H1 (cell line): ENCODE data around the gene HS6ST1. TPM values are rescaled to one million over a fixed set of nuclear protein-coding genes. Genes with fewer than 3 reads are reported as not detected.

Experiments used
- ASH2L ChIP-seq: fragments of 200-600, 300-600 bp; sonication (generic); IDR thresholded peaks from one replicate; pipeline ENCODE4 v1.7.1; 2017; ENCODE audit warnings: low read length
- BRCA1 ChIP-seq: IDR thresholded peaks from 2 replicates; pipeline ENCODE4 v1.6.1; 2012; ENCODE audit warnings: low read depth, low read length, improper control_type of control experiment
- EGR1 ChIP-seq: IDR thresholded peaks from 2 replicates; pipeline ENCODE4 v1.6.1; 2011; ENCODE audit warnings: low read depth, low read length, borderline replicate concordance
- FOSL1 ChIP-seq: IDR thresholded peaks from 2 replicates; pipeline ENCODE4 v1.6.1; 2011; ENCODE audit warnings: mild to moderate bottlenecking, low read depth, low read length, moderate library complexity; ENCODE audit not compliant: insufficient read depth
- polyA plus RNA-seq, 7 experiments: library from polyadenylated mRNA; depleted of rRNA in 3 of 7; stranded (reverse) in 5 of 7; unstranded in 2 of 7; fragments of >200 nt in 5 of 7; fragments of 200-250 nt in 2 of 7; gene quantifications; 1 replicate in 5 of 7; 2 replicates in 1 of 7; 4 replicates in 1 of 7; pipeline versions ENCODE4 v1.2.1 to v1.2.3, GENCODE V29; 2011 to 2013; ENCODE audit warnings: missing spikeins in 2 of 7, mixed read lengths in 2 of 7
- total RNA-seq: library from RNA; stranded (reverse); fragmentation: NEBNext Ultra II Directional; extraction: Animal tissue kit (Norgen Biotek cat#: 25700); gene quantifications from 2 replicates; pipeline ENCODE4 v1.2.1, GENCODE V29; 2021
- TF ChIP-seq, protein P1 (sequence below): fragments of 300-600 bp; sonication (generic); IDR thresholded peaks from 2 replicates; pipeline ENCODE4 v1.7.1; 2012; ENCODE audit warnings: low read length, moderate library complexity, mild to moderate bottlenecking, inconsistent platforms; ENCODE audit not compliant: insufficient replicate concordance

HS6ST1 gene
- total and polyA plus RNA-seq, 2 of the 8 experiments (the other 6 are each of a cell fraction or from before 2014, with no cell fraction given), result 37.4 to 74.6 TPM

DNA sequence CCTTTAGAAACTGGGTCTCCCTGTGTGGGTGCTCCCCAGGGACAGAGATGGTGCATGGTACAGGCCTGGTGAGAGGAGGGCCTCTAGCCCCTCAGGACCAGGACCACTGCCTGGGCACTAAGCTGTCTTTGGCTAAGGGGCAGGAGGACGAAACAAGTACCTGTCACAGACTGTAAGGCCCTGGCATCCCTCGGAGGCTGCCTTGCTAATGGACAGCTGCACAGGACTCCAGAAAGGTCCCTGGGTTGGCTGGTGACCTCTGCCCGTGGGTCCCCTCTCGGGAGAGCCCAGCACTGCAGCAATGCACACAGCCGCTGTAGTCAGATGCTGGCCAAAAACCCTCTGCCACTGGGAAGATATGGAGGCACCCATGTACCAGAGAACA lies 14.3 kb downstream of the HS6ST1 start (continued):
- TF ChIP-seq, protein P1, sequence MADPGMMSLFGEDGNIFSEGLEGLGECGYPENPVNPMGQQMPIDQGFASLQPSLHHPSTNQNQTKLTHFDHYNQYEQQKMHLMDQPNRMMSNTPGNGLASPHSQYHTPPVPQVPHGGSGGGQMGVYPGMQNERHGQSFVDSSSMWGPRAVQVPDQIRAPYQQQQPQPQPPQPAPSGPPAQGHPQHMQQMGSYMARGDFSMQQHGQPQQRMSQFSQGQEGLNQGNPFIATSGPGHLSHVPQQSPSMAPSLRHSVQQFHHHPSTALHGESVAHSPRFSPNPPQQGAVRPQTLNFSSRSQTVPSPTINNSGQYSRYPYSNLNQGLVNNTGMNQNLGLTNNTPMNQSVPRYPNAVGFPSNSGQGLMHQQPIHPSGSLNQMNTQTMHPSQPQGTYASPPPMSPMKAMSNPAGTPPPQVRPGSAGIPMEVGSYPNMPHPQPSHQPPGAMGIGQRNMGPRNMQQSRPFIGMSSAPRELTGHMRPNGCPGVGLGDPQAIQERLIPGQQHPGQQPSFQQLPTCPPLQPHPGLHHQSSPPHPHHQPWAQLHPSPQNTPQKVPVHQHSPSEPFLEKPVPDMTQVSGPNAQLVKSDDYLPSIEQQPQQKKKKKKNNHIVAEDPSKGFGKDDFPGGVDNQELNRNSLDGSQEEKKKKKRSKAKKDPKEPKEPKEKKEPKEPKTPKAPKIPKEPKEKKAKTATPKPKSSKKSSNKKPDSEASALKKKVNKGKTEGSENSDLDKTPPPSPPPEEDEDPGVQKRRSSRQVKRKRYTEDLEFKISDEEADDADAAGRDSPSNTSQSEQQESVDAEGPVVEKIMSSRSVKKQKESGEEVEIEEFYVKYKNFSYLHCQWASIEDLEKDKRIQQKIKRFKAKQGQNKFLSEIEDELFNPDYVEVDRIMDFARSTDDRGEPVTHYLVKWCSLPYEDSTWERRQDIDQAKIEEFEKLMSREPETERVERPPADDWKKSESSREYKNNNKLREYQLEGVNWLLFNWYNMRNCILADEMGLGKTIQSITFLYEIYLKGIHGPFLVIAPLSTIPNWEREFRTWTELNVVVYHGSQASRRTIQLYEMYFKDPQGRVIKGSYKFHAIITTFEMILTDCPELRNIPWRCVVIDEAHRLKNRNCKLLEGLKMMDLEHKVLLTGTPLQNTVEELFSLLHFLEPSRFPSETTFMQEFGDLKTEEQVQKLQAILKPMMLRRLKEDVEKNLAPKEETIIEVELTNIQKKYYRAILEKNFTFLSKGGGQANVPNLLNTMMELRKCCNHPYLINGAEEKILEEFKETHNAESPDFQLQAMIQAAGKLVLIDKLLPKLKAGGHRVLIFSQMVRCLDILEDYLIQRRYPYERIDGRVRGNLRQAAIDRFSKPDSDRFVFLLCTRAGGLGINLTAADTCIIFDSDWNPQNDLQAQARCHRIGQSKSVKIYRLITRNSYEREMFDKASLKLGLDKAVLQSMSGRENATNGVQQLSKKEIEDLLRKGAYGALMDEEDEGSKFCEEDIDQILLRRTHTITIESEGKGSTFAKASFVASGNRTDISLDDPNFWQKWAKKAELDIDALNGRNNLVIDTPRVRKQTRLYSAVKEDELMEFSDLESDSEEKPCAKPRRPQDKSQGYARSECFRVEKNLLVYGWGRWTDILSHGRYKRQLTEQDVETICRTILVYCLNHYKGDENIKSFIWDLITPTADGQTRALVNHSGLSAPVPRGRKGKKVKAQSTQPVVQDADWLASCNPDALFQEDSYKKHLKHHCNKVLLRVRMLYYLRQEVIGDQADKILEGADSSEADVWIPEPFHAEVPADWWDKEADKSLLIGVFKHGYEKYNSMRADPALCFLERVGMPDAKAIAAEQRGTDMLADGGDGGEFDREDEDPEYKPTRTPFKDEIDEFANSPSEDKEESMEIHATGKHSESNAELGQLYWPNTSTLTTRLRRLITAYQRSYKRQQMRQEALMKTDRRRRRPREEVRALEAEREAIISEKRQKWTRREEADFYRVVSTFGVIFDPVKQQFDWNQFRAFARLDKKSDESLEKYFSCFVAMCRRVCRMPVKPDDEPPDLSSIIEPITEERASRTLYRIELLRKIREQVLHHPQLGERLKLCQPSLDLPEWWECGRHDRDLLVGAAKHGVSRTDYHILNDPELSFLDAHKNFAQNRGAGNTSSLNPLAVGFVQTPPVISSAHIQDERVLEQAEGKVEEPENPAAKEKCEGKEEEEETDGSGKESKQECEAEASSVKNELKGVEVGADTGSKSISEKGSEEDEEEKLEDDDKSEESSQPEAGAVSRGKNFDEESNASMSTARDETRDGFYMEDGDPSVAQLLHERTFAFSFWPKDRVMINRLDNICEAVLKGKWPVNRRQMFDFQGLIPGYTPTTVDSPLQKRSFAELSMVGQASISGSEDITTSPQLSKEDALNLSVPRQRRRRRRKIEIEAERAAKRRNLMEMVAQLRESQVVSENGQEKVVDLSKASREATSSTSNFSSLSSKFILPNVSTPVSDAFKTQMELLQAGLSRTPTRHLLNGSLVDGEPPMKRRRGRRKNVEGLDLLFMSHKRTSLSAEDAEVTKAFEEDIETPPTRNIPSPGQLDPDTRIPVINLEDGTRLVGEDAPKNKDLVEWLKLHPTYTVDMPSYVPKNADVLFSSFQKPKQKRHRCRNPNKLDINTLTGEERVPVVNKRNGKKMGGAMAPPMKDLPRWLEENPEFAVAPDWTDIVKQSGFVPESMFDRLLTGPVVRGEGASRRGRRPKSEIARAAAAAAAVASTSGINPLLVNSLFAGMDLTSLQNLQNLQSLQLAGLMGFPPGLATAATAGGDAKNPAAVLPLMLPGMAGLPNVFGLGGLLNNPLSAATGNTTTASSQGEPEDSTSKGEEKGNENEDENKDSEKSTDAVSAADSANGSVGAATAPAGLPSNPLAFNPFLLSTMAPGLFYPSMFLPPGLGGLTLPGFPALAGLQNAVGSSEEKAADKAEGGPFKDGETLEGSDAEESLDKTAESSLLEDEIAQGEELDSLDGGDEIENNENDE, result no peak
- TF ChIP-seq EGR1 (no peak), FOSL1 (no peak), ASH2L (no peak), BRCA1 (no peak)
